ENCODE measurements around the gene RBFOX2.
A peak's percentile ranks its signal among the peaks of the same experiment; 100 is the strongest.

RBFOX2 gene

DNA sequence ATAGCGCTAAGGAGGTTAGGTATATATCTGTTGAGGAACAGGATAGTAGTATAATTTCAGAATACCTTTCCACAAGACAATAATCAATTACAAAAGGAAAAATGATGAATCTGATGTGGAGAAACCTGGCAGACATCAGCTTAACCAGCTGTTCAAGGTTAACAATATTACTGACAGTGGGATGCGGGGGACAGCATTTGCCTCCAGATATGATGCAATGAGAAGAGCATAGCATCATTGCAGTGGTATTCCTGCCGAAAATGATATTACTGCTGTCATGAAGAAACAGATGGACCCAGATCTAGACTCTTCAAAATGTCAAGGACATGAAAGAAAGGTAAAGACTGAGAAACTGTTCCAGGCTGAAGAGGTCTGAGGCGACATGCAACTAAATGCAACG is 49.7 kb downstream of the RBFOX2 start:
- peak; percentile 40 for DNase-seq (ENCODE audit: low read depth)
- TF ChIP-seq, protein P1, sequence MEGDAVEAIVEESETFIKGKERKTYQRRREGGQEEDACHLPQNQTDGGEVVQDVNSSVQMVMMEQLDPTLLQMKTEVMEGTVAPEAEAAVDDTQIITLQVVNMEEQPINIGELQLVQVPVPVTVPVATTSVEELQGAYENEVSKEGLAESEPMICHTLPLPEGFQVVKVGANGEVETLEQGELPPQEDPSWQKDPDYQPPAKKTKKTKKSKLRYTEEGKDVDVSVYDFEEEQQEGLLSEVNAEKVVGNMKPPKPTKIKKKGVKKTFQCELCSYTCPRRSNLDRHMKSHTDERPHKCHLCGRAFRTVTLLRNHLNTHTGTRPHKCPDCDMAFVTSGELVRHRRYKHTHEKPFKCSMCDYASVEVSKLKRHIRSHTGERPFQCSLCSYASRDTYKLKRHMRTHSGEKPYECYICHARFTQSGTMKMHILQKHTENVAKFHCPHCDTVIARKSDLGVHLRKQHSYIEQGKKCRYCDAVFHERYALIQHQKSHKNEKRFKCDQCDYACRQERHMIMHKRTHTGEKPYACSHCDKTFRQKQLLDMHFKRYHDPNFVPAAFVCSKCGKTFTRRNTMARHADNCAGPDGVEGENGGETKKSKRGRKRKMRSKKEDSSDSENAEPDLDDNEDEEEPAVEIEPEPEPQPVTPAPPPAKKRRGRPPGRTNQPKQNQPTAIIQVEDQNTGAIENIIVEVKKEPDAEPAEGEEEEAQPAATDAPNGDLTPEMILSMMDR (conservative IDR thresholded peaks at IDR 0.05; ENCODE audit: low read length) = no peak
- no peak overlapping the region for H3K4me3 ChIP-seq (ENCODE audit: low read length)

DNA sequence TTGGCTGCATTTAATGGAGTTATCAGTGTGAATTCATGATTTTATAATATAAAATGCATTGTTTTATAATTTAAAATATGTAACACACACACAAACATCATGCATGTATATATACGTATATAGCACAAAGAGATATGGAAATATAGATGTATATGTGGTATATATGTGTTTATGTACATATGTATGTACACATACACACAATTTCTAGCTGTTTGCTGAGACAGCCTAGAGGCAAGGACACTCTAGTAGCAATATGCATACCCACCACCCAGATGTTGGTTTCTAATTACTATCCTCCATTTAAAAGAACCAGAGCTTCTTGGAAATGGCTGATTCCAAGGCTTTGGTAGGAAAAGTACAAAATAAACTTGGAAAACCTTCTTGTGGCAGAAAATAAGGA is 50.4 kb downstream of the RBFOX2 start:
- no peak overlapping the region for H3K4me3 ChIP-seq (ENCODE audit: low read length)
- TF ChIP-seq, protein P1 (conservative IDR thresholded peaks at IDR 0.05; ENCODE audit: low read length) = no peak
- no peak for DNase-seq (ENCODE audit: low read depth)

DNA sequence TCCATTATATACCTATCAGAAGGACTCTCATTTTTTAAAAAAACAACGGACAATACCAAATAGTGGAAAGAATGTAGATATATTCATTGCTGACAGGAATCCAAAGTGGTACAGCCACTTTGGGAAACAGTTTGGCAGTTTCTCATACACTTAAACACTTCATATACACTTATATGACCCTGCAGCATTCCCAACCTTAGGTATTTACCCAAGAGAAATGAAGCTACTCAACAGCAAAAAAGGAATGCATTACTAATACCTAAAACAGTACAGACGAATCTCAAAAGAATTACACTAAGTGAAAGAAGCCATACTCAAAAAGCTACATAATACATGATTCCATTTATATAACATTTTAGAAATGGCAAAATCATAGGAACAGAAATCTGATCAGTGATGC is 51.5 kb downstream of the RBFOX2 start:
- DNase-seq (ENCODE audit: low read depth) = peak; percentile 65
- H3K4me3 ChIP-seq (ENCODE audit: low read length) = no peak overlapping the region
- TF ChIP-seq, protein P1 (conservative IDR thresholded peaks at IDR 0.05; ENCODE audit: low read length) = no peak

DNA sequence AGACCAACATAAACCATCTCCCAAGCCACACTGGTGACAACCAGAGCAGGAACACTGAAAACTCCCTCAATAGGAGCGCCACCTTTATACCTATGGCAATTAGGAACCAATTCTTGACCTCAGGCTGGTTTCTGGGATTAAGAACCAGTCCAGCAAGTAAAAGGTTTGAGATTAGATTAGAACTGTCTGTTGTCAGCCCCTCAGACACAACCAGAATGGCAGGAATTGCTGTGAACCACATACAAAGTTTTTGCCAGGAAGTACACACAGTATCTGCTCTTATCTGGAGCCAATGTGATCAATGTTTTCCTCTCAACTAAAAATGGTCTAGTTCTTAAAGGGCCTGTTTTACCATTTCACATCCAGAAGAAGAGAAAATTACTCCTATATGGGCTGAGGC is 55.2 kb downstream of the RBFOX2 start:
- H3K4me3 ChIP-seq (ENCODE audit: low read length) = no peak overlapping the region
- TF ChIP-seq, protein P1 (conservative IDR thresholded peaks at IDR 0.05; ENCODE audit: low read length) = no peak
- DNase-seq (ENCODE audit: low read depth) = no peak

DNA sequence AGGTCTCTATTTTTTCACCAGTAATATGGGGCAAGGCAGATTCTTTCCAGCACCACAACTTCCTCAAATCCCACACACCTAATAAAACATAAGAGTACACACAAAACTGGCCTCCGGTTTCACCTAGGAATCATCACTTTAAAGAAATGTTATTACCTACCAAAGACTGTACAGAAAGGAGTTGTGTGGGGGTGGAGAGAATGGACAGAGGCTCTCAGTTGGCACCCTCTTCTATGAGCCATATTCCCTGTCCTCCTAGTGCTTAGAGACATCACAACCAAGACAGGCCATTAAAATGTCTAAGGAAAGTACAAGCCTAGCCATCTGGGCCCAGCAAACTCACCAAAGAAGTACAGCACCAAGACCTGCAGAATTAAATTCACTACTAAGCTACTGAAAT is 56.1 kb downstream of the RBFOX2 start:
- no peak overlapping the region for H3K4me3 ChIP-seq (ENCODE audit: low read length)

DNA sequence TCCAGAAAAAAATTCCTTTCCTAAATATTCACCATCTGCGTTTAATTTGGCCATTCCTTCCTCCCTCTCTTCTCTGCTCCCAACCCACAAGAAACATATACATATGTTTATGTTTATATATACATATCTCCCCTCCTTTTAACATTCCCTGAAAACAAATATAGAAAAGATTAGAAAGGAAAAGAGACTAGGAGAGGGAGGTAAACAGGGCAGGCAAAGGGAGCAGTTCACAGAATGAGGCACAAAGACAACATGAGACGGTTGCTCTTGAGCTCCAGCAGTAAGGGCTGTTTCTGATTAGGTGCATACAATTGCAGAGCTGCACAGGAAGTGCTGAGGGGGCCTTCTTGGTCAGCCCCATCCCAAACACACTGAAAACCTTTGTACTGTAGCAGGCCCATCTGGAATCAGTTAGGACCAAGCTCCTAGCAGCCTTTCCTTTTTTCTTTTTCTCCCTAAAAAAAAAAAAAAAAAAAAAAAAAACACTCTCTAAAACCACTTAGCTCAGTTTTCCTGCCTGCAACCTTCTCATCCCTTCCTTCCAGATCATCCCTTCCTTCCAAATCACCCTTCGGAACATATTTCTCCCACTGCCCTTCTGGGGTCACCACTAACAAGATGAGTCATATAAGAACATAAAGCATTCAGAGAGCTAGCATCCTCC is 57.0 kb downstream of the RBFOX2 start:
- peak; percentile 98 for DNase-seq (ENCODE audit: low read depth)
- TF ChIP-seq, protein P1 (conservative IDR thresholded peaks at IDR 0.05; ENCODE audit: low read length) = no peak
- peak overlapping the region; percentile 19 for H3K4me3 ChIP-seq (ENCODE audit: low read length)

More for the DNA sequence above, 56.1 kb downstream of the RBFOX2 start:
- DNase-seq (ENCODE audit: low read depth) = peak; percentile 23
- TF ChIP-seq, protein P1 (conservative IDR thresholded peaks at IDR 0.05; ENCODE audit: low read length) = no peak

DNA sequence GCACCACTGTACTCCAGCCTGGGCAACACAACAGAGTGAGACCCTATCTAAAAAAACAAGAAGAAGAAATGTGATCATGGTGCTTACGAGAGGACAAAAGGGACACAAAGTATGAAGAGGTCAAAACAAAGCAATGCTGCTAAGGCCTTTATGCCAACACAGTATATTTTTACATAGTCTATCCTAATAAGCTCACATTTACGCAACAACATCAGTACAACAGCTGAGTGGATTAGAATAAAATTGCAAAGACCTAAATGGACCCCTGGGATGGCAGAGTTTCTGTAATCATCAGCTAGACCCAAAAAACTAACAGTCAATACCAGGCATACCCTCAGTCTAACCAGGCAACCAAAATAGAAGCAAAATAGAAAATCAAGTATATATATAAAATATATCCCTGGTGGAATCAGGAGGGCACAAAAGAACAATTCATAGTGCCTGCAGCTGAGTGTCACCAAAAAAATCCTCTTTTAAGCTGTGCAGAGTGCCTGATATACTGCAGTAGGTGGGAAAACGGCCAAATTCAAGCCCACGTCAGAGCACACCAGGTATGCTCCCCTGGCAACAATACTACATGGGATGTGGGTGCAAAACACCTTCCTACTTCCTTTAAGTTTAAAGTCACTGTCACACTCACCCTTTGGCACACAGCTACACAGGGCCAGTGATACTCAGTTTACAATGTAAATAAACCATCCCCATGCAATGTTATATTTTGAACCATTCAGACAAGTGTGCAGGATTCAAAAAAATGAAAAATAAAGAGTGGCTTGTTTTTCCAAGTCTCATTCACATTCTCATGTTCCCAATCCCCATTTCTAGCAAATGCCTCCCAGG is 57.8 kb downstream of the RBFOX2 start:
- H3K4me3 ChIP-seq (ENCODE audit: low read length) = peak overlapping the region; percentile 32
- DNase-seq (ENCODE audit: low read depth) = no peak
- TF ChIP-seq, protein P1 (conservative IDR thresholded peaks at IDR 0.05; ENCODE audit: low read length) = no peak
